HFF-Myc (cell line): Measurements from ENCODE around the gene UGT1A5.
"Not testable (repeated sequence)": the region's sequence is repeated elsewhere in the genome, so short reads cannot be mapped to it uniquely, and the experiment has no call there.

Experiments
- DNase-seq: peaks from one replicate; pipeline ENCODE4 v3.0.0-alpha.2; 2011; ENCODE audit warnings: low read depth; ENCODE audit errors: extremely low read depth
- H3K4me3 ChIP-seq: replicated peaks from 2 replicates; pipeline ENCODE4 v1.5.1; 2011; ENCODE audit warnings: low read depth, mild to moderate bottlenecking, control low read depth, low read length
- TF ChIP-seq, protein P1 (sequence below): IDR thresholded peaks from 2 replicates; pipeline ENCODE4 v1.5.1; 2012; ENCODE audit warnings: mild to moderate bottlenecking, low read depth, low read length, control low read depth; ENCODE audit errors: missing control alignments

Gene UGT1A5

DNA sequence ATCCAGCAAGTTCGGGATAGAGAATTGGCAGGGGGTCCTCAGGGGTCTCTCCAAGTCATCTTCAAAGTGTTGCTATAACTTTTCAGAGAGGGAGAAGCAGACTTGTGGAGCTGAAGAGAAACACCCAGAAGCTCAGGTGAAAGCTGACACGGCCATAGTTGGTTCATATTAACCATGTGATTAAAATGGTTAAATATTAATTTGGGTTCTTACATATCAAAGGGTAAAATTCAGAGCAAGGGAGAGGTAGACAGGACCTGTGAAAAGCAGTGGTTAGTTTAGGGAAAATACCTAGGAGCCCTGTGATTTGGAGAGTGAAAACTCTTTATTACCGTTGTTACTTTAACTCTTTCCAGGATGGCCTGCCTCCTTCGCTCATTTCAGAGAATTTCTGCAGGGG, 20.1 kb upstream of the UGT1A5 start, which contains the start of gene UGT1A6:
UGT1A6 (plus strand) TSS at position 243 of the 400 bp plus-strand sequence; CDS start at position 358, 115 bp downstream.
- H3K4me3 ChIP-seq: no peak within 1 kb of the TSS
- TF ChIP-seq, protein P1, sequence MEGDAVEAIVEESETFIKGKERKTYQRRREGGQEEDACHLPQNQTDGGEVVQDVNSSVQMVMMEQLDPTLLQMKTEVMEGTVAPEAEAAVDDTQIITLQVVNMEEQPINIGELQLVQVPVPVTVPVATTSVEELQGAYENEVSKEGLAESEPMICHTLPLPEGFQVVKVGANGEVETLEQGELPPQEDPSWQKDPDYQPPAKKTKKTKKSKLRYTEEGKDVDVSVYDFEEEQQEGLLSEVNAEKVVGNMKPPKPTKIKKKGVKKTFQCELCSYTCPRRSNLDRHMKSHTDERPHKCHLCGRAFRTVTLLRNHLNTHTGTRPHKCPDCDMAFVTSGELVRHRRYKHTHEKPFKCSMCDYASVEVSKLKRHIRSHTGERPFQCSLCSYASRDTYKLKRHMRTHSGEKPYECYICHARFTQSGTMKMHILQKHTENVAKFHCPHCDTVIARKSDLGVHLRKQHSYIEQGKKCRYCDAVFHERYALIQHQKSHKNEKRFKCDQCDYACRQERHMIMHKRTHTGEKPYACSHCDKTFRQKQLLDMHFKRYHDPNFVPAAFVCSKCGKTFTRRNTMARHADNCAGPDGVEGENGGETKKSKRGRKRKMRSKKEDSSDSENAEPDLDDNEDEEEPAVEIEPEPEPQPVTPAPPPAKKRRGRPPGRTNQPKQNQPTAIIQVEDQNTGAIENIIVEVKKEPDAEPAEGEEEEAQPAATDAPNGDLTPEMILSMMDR: no peak
- DNase-seq: no peak

- TF ChIP-seq, protein P1: no peak
- H3K4me3 ChIP-seq: no peak overlapping the region
- DNase-seq: no peak
Observed at GRCh38 chr2:233693963-233694362, 18.7 kb upstream of the UGT1A5 start.

DNA sequence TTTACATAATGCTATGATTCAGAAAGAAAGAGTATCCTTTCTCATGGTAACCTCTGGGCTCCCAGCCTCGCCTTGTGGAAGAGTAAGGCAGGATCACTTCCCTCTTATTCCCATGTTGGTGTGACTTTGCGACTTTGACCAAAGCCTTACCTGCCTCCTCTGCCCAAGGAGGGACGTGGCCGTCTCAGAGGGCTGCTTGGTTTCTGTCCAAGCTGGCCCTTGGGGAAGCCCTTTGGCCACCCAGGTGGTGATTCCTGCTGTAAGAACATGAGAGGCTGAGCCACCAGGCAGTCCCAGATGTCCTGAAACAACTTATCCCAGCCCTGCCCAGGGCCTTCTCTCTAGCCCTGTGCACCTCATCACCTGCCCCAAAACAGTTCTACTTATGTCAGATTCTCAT, 14.0 kb upstream of the UGT1A5 start:
- no peak overlapping the region for H3K4me3 ChIP-seq
- TF ChIP-seq, protein P1: no peak
- DNase-seq: no peak

DNA sequence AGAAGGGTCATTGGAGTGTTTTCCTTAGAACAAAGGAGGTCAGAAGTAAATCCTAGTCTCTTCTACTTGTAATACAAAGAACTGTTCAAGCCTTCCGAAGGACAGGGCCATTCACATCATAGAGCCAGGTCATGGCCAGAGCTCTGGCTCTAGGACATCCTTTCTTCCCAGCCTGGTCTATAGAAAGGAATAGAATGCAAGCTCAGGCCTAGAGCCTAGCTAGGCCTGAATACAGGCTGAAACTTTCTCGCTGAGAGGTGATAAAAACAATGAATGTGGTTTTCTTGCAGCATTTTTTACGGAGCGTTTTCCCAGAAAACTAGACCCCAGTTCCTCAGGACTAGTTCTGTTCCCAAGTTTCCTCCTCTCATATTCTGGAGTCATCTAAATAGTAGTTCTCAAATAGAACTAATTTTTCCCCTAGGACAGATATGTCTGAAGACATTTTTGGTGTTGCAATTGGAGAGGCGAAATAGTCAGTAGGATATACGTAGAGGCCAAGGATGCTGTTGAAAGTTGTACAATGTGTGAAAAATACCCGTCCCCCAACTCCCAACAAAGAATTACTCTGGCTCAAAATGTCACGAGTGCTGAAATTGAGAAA, 13.2 kb upstream of the UGT1A5 start:
- TF ChIP-seq, protein P1: no peak
- DNase-seq: no peak

DNA sequence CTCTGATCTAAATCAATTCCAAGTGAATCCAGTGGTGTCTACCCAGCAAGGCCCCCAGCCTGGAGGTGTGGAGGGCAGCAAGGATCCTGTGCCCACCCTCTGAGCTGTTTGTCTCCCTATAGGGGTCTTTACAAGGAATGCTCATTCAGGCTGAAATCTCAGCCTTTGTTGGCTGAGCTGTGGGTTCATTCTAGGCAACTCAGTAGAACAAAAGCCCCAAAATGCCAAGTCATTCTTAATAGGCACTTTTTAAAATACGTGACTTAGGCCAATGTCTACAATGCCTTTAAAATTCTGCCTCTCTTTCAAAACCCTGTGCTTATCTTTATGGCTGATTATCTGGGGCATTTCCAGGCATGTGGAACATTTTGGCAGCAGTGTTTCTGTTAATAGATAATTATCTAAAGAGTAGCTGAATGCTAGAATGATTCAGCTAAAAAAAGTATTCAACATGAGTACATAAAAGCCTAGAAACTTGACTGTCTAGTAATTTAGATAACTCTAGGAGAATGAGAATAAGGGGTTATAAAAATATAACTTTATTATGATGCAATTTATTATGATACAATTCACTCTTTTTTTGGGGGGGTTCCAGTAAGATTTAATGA, 12.6 kb upstream of the UGT1A5 start:
- TF ChIP-seq, protein P1: no peak
- no peak for DNase-seq
- H3K4me3 ChIP-seq: no peak overlapping the region

More for the DNA sequence above, 13.2 kb upstream of the UGT1A5 start:
- no peak overlapping the region for H3K4me3 ChIP-seq

DNA sequence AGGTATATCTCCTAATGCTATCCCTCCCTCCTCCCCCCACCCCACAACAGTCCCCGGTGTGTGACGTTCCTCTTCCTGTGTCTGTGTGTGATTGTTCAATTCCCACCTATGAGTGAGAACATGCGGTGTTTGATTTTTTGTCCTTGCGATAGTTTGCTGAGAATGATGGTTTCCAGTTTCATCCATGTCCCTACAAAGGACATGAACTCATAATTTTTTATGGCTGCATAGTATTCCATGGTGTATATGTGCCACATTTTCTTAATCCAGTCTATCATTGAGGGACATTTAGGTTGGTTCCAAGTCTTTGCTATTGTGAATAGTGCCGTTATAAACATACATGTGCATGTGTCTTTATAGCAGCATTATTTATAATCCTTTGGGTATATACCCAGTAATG, 11.9 kb upstream of the UGT1A5 start:
- not testable (repeated sequence) for H3K4me3 ChIP-seq, DNase-seq

GRCh38 chr2:233702238-233702637, 10.5 kb upstream of the UGT1A5 start:
- H3K4me3 ChIP-seq: no peak overlapping the region
- TF ChIP-seq, protein P1: no peak
- no peak for DNase-seq
